BE2C (cell line): Measurements from ENCODE around the gene NID1.

Experiments used
- DNase-seq: peaks from one replicate; pipeline ENCODE4 v3.0.0-alpha.2; 2020
- H3K27me3 ChIP-seq: fragments of 250-450 bp; sonication (Bioruptor Pico); 2 replicates; pipeline ENCODE4 v1.5.1; 2020; ENCODE audit warnings: mild to moderate bottlenecking
- H3K36me3 ChIP-seq: fragments of 250-450 bp; sonication (Bioruptor Pico); 2 replicates; pipeline ENCODE4 v1.5.1; 2020; ENCODE audit warnings: mild to moderate bottlenecking
- H3K4me1 ChIP-seq: fragments of 250-450 bp; sonication (Bioruptor Pico); 2 replicates; pipeline ENCODE4 v1.5.1; 2020
- H3K4me3 ChIP-seq: 2 replicates; pipeline ENCODE4 v1.5.1; 2011; ENCODE audit warnings: low read depth, low read length
- H3K9me3 ChIP-seq: fragments of 250-450 bp; sonication (Bioruptor Pico); 2 replicates; pipeline ENCODE4 v1.5.1; 2020
- TF ChIP-seq, protein P1 (sequence below): IDR thresholded peaks from 2 replicates; pipeline ENCODE4 v1.5.1; 2012; ENCODE audit warnings: mild to moderate bottlenecking, low read depth, low read length

NID1 gene

DNA sequence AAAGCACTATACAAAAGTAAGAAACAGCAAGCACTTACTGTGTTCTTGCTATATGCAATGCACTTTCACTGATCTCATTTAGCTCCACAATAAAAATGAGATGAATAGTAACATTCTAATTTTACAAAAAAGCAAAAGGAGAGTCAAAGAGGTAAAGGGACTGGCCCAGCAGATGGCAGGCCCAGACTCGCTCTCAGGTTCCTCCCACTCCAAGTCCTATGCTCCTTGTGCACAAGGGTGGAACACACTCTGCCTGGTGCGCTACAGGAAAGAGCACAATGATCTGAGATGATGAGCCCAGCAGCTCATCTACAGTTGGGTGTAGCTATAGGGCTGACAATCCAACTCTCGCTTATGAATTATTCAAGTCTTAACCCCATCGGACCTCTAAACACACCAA is 104.1 kb downstream of the NID1 start:
- Histone ChIP-seq H3K4me1 (no peaks in the 10 kb centered on the region), H3K9me3 (no peaks in the 10 kb centered on the region), H3K27me3 (no peaks in the 10 kb centered on the region), H3K36me3 (no peaks in the 10 kb centered on the region), H3K4me3 (no peak overlapping the region)
- no peak for DNase-seq
- TF ChIP-seq, protein P1, sequence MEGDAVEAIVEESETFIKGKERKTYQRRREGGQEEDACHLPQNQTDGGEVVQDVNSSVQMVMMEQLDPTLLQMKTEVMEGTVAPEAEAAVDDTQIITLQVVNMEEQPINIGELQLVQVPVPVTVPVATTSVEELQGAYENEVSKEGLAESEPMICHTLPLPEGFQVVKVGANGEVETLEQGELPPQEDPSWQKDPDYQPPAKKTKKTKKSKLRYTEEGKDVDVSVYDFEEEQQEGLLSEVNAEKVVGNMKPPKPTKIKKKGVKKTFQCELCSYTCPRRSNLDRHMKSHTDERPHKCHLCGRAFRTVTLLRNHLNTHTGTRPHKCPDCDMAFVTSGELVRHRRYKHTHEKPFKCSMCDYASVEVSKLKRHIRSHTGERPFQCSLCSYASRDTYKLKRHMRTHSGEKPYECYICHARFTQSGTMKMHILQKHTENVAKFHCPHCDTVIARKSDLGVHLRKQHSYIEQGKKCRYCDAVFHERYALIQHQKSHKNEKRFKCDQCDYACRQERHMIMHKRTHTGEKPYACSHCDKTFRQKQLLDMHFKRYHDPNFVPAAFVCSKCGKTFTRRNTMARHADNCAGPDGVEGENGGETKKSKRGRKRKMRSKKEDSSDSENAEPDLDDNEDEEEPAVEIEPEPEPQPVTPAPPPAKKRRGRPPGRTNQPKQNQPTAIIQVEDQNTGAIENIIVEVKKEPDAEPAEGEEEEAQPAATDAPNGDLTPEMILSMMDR: no peak

DNA sequence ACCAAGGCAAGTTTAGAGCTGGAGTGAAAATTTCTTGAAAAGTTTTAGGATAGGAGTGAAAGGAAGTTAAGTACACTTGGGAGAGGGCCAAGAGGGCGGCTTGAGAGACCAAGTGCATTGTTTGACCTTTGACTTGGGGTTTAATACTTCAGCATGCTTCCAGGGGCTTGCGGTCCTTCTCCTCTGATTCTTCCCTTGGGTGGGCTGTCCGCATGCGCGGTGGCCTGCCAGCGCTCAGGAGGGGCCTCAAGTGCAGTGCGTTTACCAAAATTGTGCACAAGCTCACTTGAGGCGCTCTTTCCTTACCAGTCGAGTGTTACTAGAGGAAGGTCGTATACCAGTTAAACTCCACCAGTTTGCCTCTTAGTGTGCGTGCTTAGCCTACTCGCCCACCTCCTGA is 106.9 kb downstream of the NID1 start:
- no peaks in the 10 kb centered on the region for H3K36me3 ChIP-seq
- DNase-seq: no peak
- no peaks in the 10 kb centered on the region for H3K4me1 ChIP-seq
- H3K9me3 ChIP-seq: no peaks in the 10 kb centered on the region
- TF ChIP-seq, protein P1: no peak
- no peaks in the 10 kb centered on the region for H3K27me3 ChIP-seq
- no peak overlapping the region for H3K4me3 ChIP-seq

DNA sequence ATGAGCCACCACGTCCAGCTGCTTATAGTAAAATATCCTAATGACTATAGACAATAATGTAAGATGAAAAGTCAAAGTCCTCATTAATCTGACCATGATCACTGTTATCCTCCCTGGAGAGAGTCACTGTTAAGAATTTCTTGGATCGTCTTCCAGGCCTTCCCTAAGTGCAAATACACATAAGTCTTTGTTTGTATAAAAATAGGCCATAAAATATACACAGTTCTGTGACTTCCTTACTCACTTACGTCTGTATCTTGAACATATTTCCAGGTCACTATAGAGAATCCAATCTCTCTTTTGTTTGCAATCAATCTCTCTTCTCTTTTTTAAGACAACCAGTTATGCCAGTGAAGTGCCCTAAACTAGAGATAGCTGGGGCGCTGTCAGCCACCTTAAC is 109.1 kb downstream of the NID1 start:
- no peaks in the 10 kb centered on the region for H3K36me3 ChIP-seq
- no peak overlapping the region for H3K4me3 ChIP-seq
- no peaks in the 10 kb centered on the region for H3K9me3 ChIP-seq
- H3K4me1 ChIP-seq: no peaks in the 10 kb centered on the region
- no peaks in the 10 kb centered on the region for H3K27me3 ChIP-seq
- TF ChIP-seq, protein P1: no peak
- DNase-seq: no peak

DNA sequence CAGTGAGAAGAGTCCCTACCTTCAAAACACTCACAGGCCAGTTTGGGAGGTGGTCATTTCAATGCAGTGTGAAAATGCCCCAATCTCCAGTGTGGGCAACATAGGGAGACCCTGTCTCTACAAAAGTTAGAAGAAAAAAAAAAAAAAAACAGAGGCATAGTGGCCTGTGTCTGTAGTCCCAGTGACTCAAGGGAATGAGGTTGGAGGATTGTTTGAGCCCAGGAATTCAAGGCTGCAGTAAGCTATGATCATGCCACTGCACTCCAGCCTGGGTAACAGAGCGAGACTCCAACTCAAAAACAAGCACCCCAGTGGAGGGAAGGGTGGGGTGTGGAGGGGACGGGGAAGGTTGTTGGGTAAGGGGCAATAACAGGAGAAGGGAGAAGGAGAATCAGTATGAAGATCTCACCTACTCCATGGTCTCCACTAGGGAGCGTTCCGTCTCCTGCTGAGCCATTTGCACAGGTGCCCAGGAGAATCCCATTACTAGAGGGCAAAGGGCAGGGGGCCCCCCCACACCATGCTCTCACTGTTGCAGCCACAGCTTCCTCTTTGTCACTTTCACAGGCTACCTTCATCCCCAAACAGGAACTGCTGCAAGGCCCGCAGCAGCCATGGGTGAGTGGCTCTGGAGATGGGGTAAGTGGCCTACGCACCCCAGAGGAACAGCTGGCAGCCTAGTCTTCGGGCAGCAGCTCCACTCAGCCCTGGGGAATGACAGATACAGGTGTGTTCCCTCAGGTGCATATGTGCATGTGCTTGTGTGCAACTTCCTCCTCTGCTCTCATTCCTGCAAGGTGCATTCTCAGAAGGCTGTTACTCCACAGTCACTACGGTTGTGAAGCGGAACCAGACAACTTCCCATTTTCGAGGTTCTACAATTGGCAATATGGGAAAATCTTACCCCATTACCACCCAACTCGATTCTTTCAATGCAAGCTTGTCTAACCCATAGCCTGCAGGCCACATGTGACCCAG is 110.3 kb downstream of the NID1 start:
- no peak overlapping the region for H3K4me3 ChIP-seq
- H3K36me3 ChIP-seq: no peaks in the 10 kb centered on the region
- no peaks in the 10 kb centered on the region for H3K4me1 ChIP-seq
- no peaks in the 10 kb centered on the region for H3K27me3 ChIP-seq
- H3K9me3 ChIP-seq: no peaks in the 10 kb centered on the region
- TF ChIP-seq, protein P1: no peak
- no peak for DNase-seq

DNA sequence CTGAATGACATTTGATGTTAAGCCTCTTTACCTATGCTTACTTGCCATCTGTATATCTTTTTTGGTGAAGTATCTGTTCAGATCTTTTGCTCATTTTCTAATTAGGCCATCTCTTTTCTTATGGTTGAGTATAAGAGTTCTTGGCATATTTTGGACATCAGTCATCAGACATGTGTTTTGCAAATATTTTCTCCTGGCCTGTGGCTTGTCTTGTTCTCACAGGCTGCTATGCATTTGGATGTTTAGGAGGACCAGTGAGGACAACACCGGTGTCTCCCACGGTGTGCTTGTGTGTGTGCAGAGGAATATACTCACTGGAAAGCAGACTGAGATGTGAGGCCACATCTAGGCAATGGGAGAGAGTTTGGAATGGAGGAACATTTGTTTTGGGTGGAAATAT is 111.1 kb downstream of the NID1 start:
- Histone ChIP-seq H3K9me3 (no peaks in the 10 kb centered on the region), H3K4me1 (no peaks in the 10 kb centered on the region), H3K36me3 (no peaks in the 10 kb centered on the region), H3K4me3 (no peak overlapping the region), H3K27me3 (no peaks in the 10 kb centered on the region)
- TF ChIP-seq, protein P1: no peak
- no peak for DNase-seq

DNA sequence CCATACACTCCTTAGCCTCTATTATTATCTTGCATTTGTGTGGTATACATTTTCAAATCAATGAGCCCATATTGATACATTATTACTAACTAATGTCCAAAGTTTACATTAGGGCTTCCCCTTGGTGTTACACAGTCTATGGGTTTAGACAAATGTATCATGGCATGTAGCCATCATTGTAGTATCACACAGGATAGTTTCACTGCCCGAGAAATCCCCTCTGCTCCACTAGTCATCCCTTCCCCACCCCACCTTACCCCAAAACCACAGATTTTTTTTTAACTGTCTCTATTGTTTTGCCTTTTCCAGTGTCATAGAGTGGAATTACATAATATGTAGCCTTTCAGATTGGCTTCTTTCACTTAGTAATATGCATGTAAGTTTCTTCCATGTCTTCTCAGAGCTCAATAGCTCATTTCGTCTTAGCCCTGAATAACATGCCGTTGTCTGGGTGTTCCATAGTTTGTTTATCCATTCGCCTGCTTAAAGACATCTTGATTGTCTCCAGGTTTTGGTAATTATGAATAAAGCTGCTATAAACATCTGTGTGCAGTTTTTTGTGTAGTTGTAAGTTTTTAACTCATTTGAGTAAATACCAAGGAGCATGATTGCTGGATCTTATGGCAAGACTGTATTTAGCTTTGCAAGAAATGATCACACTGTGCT is 111.8 kb downstream of the NID1 start:
- no peaks in the 10 kb centered on the region for H3K27me3 ChIP-seq
- DNase-seq: no peak
- H3K9me3 ChIP-seq: no peaks in the 10 kb centered on the region
- TF ChIP-seq, protein P1: no peak
- H3K36me3 ChIP-seq: no peaks in the 10 kb centered on the region
- no peaks in the 10 kb centered on the region for H3K4me1 ChIP-seq
- H3K4me3 ChIP-seq: no peak overlapping the region
